ENCODE data around the gene PDGFRB.
A peak's percentile ranks its signal among the peaks of the same experiment; 100 is the strongest.

Gene PDGFRB

DNA sequence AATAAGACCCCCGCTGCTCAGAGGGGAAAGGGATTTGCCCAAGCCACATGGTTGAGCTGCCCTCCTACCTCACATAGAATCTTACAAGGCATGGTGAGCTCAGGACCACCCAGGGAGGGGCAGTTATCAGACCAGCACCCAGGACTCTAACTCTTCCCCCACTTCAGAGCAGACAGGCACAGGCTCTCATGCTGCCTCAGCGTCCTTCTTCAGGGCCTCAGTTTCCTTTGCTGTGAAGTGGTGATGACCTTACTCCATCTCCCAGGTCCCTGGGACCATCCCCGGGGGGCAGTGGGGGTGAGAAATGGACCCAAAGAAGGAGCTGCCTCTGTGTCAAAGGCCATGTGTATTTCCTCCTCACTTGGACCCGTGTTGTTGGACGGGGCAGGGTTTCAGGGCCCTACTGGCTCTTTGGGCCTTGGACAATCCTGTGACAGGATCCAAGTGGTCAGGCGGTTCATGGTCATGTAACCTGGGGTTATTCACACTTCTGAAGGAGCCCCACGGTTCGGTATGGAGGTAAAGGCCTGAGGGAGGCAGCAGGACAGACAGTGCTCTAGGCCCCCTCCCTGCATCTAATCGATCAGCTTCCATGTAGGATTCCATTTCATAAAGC, 37.6 kb downstream of the PDGFRB start:
- no peak for FAIRE-seq

DNA sequence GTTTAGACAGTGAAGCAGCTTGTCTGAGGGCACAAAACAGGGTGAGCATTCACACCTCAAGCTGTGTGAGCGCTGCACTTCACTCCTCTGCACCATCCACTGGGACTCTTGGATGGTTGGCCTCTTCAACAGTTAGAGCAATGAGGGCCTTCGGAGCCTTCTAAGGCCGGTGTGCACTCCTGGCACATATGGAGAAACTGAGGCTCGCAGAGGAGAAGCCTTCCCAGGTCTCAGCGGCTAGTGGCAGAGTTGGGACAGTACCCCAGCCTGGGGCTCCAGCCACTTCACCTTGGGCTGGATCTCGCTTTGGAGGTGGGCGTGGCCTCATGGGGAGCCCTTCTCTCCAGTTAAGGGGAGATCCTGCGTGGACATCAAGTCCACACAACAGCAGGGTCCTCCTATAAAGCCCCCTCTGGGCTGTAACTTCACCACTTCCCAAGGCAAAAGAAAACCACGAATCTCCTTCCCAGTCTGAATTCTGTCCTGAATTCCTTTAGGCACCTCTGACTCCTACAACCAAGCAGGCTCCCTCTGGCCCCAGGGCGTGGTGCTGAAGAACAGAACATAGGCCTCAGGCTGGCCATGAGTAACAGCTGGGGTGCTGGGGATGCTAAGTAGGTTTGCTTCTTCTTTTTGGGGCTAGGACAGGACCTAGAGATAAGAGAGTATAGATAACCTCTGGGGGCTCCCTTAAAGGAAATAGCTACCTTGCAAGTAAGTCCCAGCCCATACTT, 38.8 kb downstream of the PDGFRB start:
- FAIRE-seq (no peak), DNase-seq (ENCODE audit: low spot score) (no peak)

More for the DNA sequence above, 37.6 kb downstream of the PDGFRB start:
- DNase-seq (ENCODE audit: low spot score), result no peak

DNA sequence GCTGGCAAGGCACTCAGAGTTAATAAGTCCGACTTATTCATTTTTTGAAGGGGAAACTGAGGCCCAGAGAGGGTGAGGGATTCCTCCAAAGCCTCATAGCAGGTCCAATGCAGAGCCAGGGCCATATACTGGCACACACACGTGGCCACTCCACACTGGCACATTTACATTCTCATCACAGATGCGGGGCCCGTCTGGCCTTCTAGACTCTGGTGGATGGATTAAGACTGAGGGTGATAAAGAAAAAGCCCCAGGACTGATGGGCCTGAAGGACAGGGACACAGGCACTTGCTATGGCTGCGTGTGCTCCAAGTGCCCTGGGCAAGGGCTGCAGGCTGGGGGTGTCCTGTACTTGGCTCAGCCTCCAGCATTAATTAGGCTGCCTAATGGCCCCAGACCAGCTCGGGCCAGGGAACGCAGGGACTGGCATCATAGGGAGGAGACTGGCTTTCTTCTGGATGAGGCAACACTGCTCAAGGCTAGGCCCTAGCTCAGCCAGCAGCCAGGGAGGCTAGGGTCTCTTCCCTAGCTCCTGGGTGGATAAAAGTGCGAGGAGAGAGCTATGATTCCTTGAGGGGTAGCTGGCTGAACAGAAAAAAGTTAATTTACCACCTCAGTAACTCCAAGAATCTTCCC, 40.8 kb downstream of the PDGFRB start:
- DNase-seq (ENCODE audit: low spot score) (no peak), FAIRE-seq (no peak)

DNA sequence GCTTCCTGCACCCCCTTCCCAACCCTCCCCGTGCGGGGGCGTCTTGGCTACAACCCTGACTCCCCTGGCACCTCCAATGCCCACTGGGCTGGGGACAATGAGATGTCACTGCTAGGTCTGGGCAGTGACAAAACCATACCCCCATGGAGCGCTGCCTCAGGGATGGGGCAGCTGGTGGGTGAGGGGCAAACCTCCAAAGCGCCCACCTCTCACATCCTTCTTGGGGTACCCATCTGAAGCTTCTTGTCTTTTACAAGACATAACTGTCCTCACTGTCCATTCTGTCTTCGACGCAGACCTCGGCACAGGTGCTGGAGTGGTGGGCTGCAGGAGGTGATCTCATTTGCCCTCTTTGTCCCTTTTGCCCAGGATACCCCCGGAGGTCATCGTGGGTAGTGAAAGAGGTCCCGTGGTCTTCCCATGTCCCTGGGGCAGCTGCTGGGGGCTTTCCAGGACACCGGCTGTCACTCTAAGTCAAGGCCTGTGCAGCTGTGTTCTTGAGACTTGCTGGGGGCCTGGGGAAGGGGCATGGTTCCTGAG, 41.5 kb downstream of the PDGFRB start:
- no peak for DNase-seq (ENCODE audit: low spot score)
- no peak for FAIRE-seq

DNA sequence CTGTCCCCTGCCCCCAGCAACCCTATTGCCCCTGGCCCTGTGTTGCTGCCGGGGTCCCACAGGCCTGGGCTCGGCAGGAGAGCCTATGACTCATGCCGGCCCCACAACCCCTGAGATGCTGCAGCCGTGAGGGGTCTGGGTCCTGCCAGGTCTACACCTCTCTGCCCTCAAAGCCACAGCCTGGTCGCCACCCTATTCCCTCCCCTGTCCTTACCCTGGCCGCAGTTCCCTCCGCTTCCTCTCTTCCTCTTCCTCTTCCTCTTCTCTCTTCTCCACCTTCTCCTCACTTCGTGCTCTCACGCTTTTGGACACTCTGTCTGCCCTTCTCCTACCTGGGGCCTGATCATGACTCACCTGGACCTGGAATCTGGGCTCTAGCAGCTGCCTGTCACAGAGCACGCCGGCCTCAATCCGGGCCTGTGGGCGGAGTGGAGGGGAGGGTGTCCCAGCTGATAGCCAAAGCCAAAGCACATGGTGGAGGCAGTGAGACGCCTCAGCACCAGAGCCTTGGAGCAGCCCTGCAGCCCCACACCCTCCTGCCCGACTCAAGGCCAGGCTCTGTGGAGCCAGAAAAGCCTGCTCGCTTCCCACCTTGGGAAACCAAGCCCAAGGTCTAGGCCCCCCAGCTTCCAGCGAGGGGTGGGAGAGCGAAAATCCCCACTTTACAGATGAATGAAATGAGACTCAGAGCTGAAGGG, 42.4 kb downstream of the PDGFRB start:
- no peak for DNase-seq (ENCODE audit: low spot score)

DNA sequence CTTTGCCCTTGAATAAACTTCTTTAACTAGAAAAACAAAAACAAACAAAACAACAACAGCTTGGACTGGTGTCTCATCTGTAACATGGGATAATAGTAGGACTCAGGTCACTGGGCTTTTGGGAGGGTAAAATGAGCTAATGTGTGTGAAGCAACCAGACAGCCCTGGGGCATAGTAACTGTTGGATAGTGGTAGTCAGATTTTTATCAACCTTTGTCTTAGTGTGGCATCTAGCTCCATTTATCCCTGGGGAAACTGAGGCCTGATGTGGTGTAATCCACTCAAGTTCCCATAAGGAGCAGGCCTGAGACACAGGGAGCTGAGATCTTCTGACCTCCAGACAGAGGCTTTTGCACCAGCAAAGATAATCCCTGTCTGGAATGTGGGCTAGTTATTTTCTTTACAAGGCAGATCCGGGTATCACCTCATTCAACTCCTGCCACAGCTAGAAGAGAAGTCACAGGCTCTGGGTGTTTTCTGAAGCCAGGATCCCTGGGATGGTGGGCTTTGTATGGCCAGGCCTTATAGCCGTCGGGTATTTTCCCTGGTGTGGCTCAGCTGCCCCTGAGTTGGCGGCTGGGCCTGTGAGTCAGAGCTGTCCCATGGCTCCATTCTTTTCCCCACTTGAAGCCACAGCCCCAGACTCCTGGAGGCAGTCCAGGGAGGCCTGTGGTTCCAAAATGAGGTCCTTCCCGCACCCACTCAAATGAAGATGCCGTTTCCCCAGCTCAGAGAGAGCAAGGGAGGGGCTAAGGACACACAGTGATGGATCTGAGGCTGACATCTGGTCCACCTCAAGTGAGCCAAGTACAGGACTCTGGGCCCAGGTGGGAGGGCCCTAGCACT, 43.2 kb downstream of the PDGFRB start:
- DNase-seq (ENCODE audit: low spot score), result peak; percentile 67
- peak; percentile 67 for FAIRE-seq

More for the DNA sequence above, 42.4 kb downstream of the PDGFRB start:
- no peak for FAIRE-seq

DNA sequence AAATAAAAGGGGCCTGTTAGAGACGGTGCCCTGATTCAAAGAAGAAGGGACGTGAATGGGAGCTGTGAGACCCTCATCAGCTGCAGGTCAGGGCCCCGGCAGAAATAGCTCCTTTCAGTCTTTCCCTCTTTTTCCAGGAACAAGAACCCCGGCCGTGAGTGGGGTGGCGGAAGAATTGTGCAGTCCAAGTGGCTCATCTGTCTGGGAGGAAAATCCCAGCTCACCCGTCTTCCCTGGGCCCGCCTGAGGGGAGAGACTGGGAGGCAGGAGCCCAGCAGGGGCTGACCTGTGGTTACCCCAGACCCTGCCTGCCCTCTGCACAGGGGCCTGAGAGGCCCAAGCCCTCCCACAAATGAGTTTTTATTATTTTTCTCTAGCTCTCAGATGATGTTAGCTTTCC, 44.5 kb downstream of the PDGFRB start:
- DNase-seq (ENCODE audit: low spot score) (no peak), FAIRE-seq (no peak)

DNA sequence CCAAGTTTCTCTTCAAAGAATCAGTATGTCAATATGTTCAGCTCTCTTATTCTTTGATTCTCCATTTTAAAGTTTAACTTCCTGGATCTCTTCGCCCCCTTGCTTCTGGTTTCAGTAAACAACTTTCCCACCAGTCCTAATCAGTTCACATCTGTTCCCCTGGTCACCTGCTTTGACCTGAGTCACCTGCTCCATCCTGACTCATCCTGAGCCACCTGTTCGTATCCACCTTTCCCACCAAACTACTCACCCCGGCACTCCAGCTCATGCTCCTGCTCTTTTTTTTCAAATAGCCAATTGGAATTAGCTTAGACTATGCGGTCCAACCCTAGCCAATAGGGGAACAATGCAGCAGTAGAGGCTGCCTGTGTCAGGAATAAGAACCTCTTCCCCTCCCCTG, 45.7 kb downstream of the PDGFRB start:
- no peak for DNase-seq (ENCODE audit: low spot score)
- FAIRE-seq, result no peak

DNA sequence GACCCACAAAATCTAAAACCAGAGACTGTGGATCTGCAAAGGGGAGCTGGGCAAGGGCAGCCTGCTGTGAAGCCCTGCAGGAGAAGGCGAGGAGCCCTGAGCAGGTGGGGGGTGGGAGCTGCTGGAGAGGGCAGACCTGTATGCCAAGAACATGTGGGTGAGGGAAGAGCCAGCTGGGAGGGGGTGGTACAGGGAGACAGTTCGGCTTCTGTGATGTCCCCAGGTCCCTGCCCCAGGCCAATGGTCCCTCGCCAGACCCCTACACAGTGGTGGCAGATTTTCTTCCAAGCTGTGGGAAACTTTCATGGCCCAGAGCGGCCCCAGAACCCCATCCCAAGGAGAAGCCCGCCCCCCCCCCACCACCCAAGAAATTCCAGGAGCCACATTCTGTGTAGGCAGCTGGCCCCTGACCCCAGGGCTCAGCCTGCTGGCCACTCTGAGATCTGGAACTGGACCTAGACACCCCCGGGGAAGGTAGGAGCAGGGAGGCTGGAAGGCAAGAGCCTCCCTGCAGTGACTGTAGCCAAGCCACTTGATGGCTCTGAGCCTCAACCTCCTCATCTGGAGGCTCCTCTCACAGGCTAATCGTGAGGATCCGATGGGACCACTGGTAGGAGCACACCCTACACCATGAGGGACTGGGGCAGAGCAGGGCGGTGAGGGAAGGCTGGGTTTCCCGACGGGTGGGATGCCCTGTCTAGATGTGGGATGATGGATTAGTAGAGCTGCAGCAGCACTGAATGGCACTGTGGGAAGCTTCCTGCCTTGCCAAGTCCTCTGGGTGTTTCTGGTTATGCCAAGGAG, 46.7 kb downstream of the PDGFRB start:
- FAIRE-seq (no peak), DNase-seq (ENCODE audit: low spot score) (no peak)

DNA sequence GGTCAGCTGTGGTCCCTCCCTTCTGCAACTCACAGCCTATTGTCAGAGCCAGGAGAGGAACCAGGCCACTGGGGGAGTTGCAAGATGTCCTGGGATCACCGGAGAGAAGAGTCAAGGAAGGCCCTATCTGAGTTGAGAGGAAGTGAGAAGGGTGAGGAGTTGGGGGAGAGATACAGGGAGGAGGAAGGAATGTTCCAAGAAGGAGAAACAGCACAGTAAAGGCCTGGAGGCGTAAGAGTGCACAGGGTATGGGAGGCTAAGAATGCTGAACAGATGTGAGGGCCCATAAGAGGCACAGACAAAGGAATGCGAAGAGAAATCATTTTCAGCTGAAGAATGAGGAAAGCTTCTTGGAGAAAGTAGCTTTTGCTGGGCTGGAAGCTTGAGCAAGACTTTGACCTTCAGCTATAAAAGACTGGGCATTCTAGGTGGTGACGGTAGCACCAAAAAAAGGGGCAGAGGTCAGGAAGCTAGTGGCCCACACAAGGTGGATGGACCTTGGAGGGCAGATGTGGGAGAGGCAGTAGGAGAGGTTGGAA, 47.7 kb downstream of the PDGFRB start:
- no peak for FAIRE-seq
- DNase-seq (ENCODE audit: low spot score), result no peak

DNA sequence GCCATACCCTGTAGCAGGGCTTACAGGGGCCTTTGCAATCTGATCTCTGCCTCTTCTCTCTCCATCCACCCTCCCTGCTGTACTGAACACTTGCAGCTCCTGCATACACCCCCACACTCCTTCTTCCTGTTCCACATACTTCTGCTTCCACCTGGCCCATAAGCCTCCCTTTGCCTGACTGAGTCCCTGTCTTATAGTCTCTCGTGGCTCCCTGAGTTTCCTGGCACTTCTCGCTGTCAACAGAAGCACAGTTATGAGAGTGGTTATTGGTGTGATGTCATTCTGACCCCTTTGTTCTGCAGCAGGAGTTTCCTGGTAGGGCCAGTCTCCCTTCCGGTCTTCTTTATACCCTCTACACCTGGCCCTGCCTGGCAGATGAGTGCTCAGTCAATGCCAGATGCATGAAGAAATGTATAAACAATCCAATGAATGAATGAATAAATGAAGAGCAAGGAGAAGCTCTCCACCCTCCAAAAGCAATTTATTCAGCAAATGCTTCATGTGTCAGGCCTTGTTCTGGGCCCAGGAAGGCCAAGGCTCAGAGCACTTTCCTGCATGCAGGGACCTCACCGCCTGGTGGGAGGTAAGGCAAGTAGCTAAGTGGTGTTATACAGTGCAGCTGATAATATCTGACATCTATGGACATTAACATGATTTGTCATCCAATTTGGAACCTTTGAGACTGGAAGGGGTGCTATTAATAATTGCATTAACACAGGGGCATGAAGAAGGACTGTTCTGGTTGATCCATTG, 48.8 kb downstream of the PDGFRB start:
- no peak for FAIRE-seq
- DNase-seq (ENCODE audit: low spot score), result no peak

DNA sequence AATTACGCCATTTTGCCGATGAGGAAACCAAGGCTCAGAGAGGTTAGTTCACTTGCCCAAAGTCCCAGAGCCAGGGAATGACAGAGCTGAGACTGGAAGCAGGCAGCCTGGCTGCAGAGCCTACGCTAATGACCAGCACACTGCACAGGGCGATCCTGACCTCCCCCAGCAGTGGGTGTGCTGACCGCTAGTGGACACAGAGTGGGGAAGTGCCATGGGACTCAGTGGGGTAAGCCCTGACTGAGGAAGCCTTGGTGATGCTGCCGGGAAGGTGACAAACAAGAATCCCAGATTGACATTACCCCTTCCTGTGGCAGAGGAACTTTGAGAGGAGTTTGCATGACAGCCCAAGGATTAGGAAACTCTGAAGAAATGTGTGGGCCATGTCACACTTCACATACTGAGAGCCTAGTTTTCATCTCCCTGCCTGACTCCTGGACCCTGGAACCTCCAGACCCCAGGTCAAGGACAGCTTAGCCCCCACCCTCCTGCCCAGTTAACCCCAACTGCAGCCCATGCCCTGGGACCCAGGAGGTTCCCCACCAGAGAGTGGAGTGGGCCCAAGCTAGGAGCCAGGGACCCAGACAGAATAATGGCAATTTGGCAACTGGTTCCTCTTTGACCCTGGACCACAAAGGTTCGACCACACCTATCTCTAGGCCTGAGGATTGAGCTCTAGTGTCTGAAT, 49.6 kb downstream of the PDGFRB start:
- DNase-seq (ENCODE audit: low spot score) (no peak), FAIRE-seq (no peak)

DNA sequence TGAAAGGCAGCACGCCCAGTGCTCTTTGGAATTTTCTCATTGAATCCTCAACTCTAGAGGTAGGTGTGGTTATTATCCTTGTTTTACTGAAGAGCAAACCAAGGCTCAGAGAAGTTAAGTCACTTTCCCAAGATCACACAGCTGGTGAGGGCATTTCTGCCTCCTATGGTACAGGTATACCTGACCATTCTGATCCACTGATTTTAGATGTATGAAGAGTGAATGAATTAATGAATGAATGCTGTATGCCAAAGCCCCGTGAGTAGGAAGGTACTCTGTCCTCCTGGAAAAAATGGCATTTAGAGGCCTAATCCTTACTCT, 51.1 kb downstream of the PDGFRB start:
- FAIRE-seq (no peak), DNase-seq (ENCODE audit: low spot score) (no peak)

DNA sequence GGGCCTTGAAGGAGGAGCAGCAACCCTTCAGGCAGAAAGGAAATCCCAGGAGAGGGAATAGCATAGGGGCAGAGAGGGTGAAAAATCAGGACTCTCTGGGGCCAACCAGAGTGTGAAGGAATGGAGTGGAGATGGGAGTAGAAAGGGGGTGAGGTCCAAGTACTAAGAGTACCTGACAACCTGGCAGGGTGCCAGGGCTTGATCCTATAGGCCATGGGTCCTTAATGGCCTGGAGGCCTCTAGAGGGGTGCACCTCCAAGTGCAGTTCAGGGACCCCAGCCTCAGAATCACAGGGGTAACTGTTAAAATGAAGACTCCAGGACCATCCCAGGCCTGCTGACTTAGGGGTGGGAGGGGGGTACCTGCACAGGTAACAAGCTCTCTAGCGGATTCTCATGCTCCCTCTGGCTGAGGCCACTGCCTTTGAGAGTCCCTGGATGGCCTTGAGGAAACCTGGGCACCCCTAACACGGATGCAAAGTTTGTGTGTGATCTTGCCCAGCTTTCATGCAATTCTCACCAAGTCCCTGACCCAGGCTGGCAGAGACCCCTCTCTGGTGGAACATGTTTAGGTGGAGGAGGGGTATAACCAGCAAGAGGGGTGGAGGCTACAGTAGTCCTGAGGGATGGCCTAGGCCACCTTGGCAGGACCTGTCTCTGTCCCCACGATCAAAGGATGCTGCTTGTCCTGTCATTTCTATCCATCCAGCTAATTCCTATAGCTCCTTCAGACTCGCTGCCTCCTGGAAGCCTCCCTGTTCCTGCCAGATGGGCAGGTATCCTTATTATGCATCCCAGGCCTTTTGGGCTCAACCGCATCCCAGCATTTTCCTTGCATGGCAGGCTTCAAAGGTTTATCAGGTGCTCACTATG, 51.7 kb downstream of the PDGFRB start:
- FAIRE-seq, result no peak
- DNase-seq (ENCODE audit: low spot score), result no peak

DNA sequence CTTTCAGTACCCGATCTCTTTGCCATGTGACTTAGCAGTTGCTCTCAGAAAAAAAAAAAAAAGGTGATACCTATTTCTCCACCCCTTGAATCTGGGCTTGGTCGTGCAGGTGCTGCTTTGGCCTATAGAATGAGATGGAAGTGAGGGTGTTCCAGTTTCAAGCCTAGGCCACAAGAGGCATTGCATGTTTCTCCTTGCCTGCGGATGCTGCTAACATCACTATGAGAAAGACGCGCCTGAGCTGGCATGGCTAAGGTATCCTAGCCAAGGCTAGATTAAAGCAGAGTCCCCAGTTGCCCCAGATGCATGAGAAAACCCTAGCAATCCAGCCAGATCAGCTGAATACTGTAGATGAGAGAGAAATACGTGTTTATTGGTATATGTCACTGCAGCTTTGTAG, 54.6 kb downstream of the PDGFRB start:
- no peak for DNase-seq (ENCODE audit: low spot score)
- FAIRE-seq, result no peak

DNA sequence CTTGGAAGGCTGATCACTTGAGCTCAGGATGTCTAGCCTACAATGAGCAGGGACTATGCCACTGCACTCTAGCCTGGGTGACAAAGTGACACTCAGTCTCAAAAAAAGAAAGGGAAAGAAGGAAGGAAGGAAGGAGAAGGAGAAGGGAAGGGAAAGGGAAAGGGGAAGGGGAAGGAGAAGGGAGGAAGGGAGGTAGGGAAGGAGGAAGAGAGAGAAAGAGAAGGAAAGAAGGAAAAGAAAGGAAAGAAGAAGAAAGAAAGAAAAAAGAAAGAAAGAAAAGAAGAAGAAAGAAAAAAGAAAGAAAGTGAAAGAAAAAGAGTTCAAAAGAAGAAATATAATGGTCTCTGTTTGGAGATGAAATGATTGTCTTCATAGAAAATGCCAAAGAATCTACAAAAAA, 58.5 kb downstream of the PDGFRB start:
- no peak for DNase-seq (ENCODE audit: low spot score)
- FAIRE-seq, result no peak

DNA sequence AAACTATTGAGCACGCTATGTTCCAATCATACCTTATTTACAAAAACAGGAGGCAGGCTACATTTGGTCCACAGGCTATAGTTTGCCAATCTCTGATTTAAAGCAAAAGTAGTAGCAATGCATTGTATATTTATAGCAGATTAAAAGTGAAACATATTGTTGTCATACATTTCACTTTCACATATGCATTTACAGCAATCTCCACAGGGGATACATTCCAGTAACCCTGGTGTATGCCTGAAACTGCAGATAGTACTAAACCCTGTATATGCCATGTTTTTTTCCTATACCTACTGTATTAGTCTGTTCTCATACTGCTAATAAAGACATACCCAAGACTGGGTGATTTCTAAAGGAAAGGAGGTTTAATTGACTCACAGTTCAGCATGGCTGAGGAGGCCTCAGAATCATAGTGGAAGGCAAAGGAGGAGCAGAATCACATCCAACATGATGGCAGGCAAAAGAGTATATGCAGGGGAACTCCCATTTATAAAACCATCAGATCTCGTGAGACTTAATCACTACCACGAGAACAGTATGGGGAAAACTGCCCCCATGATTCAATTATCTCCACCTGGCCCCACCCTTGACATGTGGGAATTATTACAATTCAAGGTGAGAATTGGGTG, 63.4 kb downstream of the PDGFRB start:
- DNase-seq (ENCODE audit: low spot score), result no peak

More for the DNA sequence above, 63.4 kb downstream of the PDGFRB start:
- FAIRE-seq, result no peak

Data from RCC 7860 (cell line).